WTC11 (cell line): ENCODE data around the gene ANAPC7. TPM values are rescaled to one million over a fixed set of nuclear protein-coding genes. Genes with fewer than 3 reads are reported as not detected.
A peak's percentile ranks its signal among the peaks of the same experiment; 100 is the strongest.

Source experiments
- EMX1 ChIP-seq: fragments of 250-450 bp; sonication (Bioruptor Pico); IDR thresholded peaks from 2 replicates; pipeline ENCODE4 v1.8.0; 2021; ENCODE audit warnings: mild to moderate bottlenecking
- ESRRA ChIP-seq: sonication (generic); formaldehyde crosslinking; IDR thresholded peaks from 2 replicates; pipeline ENCODE4 v1.8.1; 2022; ENCODE audit warnings: mild to moderate bottlenecking, missing genetic modification reagents, borderline replicate concordance
- FOXJ3 ChIP-seq: sonication (generic); formaldehyde crosslinking; IDR thresholded peaks from 2 replicates; pipeline ENCODE4 v1.9.0; 2021; ENCODE audit warnings: missing genetic modification reagents, mild to moderate bottlenecking, borderline replicate concordance
- FOXP1 ChIP-seq: sonication (generic); formaldehyde crosslinking; IDR thresholded peaks from 2 replicates; pipeline ENCODE4 v1.8.0; 2022; ENCODE audit warnings: missing genetic modification reagents, mild to moderate bottlenecking, moderate library complexity, borderline replicate concordance
- GRHL2 ChIP-seq: fragments of 250-450 bp; sonication (Bioruptor Pico); IDR thresholded peaks from 2 replicates; pipeline ENCODE4 v1.8.0; 2022; ENCODE audit warnings: mild to moderate bottlenecking, moderate library complexity; ENCODE audit not compliant: insufficient replicate concordance, severe bottlenecking
- HMGA2 ChIP-seq: fragments of 250-450 bp; sonication (Bioruptor Pico); IDR thresholded peaks from 2 replicates; pipeline ENCODE4 v1.4.0; 2021; ENCODE audit warnings: mild to moderate bottlenecking, moderate library complexity
- JUN ChIP-seq: sonication (generic); formaldehyde crosslinking; IDR thresholded peaks from 2 replicates; pipeline ENCODE4 v1.8.0; 2023; ENCODE audit warnings: mild to moderate bottlenecking, missing genetic modification reagents
- MXD4 ChIP-seq: fragments of 250-450 bp; sonication (Bioruptor Pico); IDR thresholded peaks from 2 replicates; pipeline ENCODE4 v1.8.0; 2021; ENCODE audit warnings: mild to moderate bottlenecking, moderate library complexity, borderline replicate concordance
- MYBL2 ChIP-seq: sonication (generic); formaldehyde crosslinking; IDR thresholded peaks from 2 replicates; pipeline ENCODE4 v1.8.1; 2023; ENCODE audit warnings: mild to moderate bottlenecking, moderate library complexity, missing genetic modification reagents
- NFE2L1 ChIP-seq: sonication (generic); formaldehyde crosslinking; IDR thresholded peaks from 2 replicates; pipeline ENCODE4 v1.8.1; 2023; ENCODE audit warnings: missing genetic modification reagents
- SOX15 ChIP-seq: fragments of 250-450 bp; sonication (Bioruptor Pico); IDR thresholded peaks from 2 replicates; pipeline ENCODE4 v1.9.0; 2021; ENCODE audit warnings: mild to moderate bottlenecking
- SP1 ChIP-seq: sonication (generic); formaldehyde crosslinking; conservative IDR thresholded peaks from 2 replicates; pipeline ENCODE4 v1.8.1; 2022; ENCODE audit warnings: missing genetic modification reagents
- TCF7 ChIP-seq: sonication (generic); formaldehyde crosslinking; IDR thresholded peaks from 2 replicates; pipeline ENCODE4 v1.8.0; 2022; ENCODE audit warnings: mild to moderate bottlenecking, low read depth, missing genetic modification reagents, moderate library complexity
- ZBTB21 ChIP-seq: sonication (generic); formaldehyde crosslinking; IDR thresholded peaks from 2 replicates; pipeline ENCODE4 v1.8.1; 2023; ENCODE audit warnings: mild to moderate bottlenecking, missing genetic modification reagents, borderline replicate concordance
- ZNF138 ChIP-seq: sonication (generic); formaldehyde crosslinking; conservative IDR thresholded peaks from 2 replicates; pipeline ENCODE4 v1.8.1; 2022; ENCODE audit warnings: mild to moderate bottlenecking, moderate library complexity, missing genetic modification reagents
- ZNF317 ChIP-seq: sonication (generic); formaldehyde crosslinking; IDR thresholded peaks from 2 replicates; pipeline ENCODE4 v1.8.1; 2023; ENCODE audit warnings: low read depth, mild to moderate bottlenecking, moderate library complexity, missing genetic modification reagents, borderline replicate concordance
- ZNF423 ChIP-seq: fragments of 250-450 bp; sonication (Bioruptor Pico); IDR thresholded peaks from 2 replicates; pipeline ENCODE4 v2.1.2; 2022; ENCODE audit warnings: mild to moderate bottlenecking, moderate library complexity
- total RNA-seq: library from RNA; stranded (reverse); gene quantifications from 3 replicates; pipeline ENCODE4 v1.2.3, GENCODE V29; 2021
- TF ChIP-seq, protein P1 (sequence below): fragments of 250-450 bp; sonication (Bioruptor Pico); conservative IDR thresholded peaks from 2 replicates; pipeline ENCODE4 v1.9.0; 2021; ENCODE audit warnings: mild to moderate bottlenecking
- TF ChIP-seq, protein P2 (sequence below): sonication (generic); formaldehyde crosslinking; IDR thresholded peaks from 2 replicates; pipeline ENCODE4 v1.8.0; 2022; ENCODE audit warnings: mild to moderate bottlenecking, missing genetic modification reagents
- TF ChIP-seq, protein P3 (sequence below): sonication (generic); formaldehyde crosslinking; IDR thresholded peaks from 2 replicates; pipeline ENCODE4 v1.8.1; 2023; ENCODE audit warnings: mild to moderate bottlenecking, missing genetic modification reagents
- TF ChIP-seq, protein P4 (sequence below): sonication (generic); formaldehyde crosslinking; IDR thresholded peaks from 2 replicates; pipeline ENCODE4 v1.8.1; 2022; ENCODE audit warnings: low read depth, mild to moderate bottlenecking, moderate library complexity, missing genetic modification reagents, borderline replicate concordance
- TF ChIP-seq, protein P5 (sequence below): sonication (generic); formaldehyde crosslinking; IDR thresholded peaks from 2 replicates; pipeline ENCODE4 v1.8.1; 2022; ENCODE audit warnings: mild to moderate bottlenecking, missing genetic modification reagents, moderate library complexity, borderline replicate concordance
- TF ChIP-seq, protein P6 (sequence below): fragments of 200-600 bp; IDR thresholded peaks from 2 replicates; pipeline ENCODE4 v1.8.0; 2022; ENCODE audit warnings: antibody characterized with exemption
- TF ChIP-seq, protein P7 (sequence below): sonication (generic); formaldehyde crosslinking; IDR thresholded peaks from 2 replicates; pipeline ENCODE4 v1.8.0; 2023; ENCODE audit warnings: mild to moderate bottlenecking, missing genetic modification reagents

ANAPC7 gene
- total RNA-seq, 1 experiment from 2014 or later, result 93.4 TPM

DNA sequence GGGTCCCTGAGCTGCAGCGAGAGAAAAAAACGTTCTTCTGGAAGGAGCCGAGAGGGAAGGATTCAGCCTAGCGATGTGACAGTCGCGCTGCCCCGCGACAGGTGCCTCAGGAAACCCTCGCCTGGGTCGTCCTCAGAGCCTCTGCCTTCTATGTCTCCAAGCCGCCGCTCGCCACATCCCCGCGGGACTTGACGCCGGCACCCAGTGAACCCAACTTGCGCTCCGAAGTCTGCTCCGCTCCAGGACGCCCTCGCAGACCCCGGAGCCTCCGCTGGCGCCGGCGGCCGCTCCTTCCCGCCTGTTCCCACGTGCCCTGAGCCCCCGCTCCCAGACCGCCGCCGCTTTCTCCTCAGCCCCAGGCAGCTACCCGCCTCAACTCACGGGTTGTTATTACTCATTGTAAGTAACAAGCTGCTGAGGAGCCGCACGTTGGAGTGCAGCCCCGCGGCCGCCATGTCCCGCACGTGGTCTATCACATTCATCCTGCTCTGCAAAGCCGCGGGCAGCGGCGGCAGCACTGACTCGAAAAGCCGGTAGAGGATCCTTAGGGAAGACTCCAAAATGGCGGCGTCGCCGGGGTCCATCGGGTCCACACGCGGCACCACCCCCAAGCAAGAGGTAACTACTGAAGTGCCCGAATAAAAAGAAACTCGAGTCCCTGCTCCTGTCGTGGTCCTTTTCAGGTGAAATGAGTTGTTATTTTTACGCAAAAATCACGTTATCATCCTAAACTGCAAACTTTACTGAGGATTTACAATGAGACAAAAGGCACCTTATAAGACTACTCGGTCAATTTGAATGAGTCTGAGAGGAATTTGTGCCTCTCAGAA lies at the start of gene ANAPC7 (continued):
- TF ChIP-seq, protein P1, sequence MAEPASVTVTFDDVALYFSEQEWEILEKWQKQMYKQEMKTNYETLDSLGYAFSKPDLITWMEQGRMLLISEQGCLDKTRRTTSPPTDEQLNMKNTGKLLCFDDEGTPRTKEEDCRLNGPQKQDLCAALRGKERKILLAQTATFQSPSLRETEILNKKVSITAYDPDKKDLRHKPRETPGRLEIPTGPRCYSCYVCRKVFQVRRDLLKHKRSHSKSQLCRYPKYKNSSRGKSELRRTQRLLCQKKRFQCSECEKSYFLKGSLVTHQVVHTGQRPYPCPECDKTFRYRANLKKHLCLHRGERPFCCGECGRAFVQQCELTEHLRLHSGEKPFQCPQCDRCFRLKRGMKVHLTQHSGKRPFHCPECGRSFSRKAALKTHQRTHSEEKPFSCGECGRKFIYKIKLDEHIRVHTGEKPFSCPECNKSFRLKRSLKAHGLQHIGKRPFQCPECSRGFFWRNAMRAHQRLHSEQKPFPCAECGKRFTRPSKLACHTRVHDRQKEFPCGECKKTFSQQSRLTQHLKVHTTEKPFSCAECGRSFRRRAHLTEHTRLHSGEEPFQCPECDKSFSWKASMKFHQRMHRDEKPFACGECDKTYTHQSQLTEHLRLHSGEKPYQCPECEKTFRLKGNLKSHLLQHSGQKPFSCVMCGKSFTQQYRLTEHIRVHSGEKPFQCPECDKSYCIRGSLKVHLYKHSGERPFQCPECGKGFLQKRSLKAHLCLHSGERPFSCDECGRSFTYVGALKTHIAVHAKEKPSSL (CRISPR knock-in tag), result no peak
- TF ChIP-seq ZNF138 (CRISPR knock-in tag) (no peak), ESRRA (CRISPR knock-in tag) (0 out of 2 replicates have a peak, but pooled peaks have one; percentile 17), SP1 (no peak), FOXJ3 (CRISPR knock-in tag) (no peak), NFE2L1 (0 out of 2 replicates have a peak, but pooled peaks have one; percentile 76), SOX15 (CRISPR knock-in tag) (no peak), MYBL2 (CRISPR knock-in tag) (no peak; the same call in 1 of the 2 replicates), TCF7 (CRISPR knock-in tag) (no peak), HMGA2 (CRISPR knock-in tag) (no peak), GRHL2 (CRISPR knock-in tag) (no peak), ZNF423 (CRISPR knock-in tag) (no peak), EMX1 (CRISPR knock-in tag) (no peak), JUN (CRISPR knock-in tag) (peak; percentile 72; the same call in 1 of the 2 replicates), FOXP1 (CRISPR knock-in tag) (peak; percentile 87), ZBTB21 (CRISPR knock-in tag) (no peak), ZNF317 (CRISPR knock-in tag) (no peak), MXD4 (CRISPR knock-in tag) (no peak)
- TF ChIP-seq, protein P2, sequence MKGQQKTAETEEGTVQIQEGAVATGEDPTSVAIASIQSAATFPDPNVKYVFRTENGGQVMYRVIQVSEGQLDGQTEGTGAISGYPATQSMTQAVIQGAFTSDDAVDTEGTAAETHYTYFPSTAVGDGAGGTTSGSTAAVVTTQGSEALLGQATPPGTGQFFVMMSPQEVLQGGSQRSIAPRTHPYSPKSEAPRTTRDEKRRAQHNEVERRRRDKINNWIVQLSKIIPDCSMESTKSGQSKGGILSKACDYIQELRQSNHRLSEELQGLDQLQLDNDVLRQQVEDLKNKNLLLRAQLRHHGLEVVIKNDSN (CRISPR knock-in tag), result peak; percentile 75; the same call in 1 of the 2 replicates
- TF ChIP-seq, protein P3, sequence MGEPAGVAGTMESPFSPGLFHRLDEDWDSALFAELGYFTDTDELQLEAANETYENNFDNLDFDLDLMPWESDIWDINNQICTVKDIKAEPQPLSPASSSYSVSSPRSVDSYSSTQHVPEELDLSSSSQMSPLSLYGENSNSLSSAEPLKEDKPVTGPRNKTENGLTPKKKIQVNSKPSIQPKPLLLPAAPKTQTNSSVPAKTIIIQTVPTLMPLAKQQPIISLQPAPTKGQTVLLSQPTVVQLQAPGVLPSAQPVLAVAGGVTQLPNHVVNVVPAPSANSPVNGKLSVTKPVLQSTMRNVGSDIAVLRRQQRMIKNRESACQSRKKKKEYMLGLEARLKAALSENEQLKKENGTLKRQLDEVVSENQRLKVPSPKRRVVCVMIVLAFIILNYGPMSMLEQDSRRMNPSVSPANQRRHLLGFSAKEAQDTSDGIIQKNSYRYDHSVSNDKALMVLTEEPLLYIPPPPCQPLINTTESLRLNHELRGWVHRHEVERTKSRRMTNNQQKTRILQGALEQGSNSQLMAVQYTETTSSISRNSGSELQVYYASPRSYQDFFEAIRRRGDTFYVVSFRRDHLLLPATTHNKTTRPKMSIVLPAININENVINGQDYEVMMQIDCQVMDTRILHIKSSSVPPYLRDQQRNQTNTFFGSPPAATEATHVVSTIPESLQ (CRISPR knock-in tag), result no peak
- TF ChIP-seq, protein P4, sequence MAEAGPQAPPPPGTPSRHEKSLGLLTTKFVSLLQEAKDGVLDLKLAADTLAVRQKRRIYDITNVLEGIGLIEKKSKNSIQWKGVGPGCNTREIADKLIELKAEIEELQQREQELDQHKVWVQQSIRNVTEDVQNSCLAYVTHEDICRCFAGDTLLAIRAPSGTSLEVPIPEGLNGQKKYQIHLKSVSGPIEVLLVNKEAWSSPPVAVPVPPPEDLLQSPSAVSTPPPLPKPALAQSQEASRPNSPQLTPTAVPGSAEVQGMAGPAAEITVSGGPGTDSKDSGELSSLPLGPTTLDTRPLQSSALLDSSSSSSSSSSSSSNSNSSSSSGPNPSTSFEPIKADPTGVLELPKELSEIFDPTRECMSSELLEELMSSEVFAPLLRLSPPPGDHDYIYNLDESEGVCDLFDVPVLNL (CRISPR knock-in tag), result no peak
- TF ChIP-seq, protein P5, sequence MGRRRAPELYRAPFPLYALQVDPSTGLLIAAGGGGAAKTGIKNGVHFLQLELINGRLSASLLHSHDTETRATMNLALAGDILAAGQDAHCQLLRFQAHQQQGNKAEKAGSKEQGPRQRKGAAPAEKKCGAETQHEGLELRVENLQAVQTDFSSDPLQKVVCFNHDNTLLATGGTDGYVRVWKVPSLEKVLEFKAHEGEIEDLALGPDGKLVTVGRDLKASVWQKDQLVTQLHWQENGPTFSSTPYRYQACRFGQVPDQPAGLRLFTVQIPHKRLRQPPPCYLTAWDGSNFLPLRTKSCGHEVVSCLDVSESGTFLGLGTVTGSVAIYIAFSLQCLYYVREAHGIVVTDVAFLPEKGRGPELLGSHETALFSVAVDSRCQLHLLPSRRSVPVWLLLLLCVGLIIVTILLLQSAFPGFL (CRISPR knock-in tag), result 0 out of 2 replicates have a peak, but pooled peaks have one; percentile 17
- TF ChIP-seq, protein P6, sequence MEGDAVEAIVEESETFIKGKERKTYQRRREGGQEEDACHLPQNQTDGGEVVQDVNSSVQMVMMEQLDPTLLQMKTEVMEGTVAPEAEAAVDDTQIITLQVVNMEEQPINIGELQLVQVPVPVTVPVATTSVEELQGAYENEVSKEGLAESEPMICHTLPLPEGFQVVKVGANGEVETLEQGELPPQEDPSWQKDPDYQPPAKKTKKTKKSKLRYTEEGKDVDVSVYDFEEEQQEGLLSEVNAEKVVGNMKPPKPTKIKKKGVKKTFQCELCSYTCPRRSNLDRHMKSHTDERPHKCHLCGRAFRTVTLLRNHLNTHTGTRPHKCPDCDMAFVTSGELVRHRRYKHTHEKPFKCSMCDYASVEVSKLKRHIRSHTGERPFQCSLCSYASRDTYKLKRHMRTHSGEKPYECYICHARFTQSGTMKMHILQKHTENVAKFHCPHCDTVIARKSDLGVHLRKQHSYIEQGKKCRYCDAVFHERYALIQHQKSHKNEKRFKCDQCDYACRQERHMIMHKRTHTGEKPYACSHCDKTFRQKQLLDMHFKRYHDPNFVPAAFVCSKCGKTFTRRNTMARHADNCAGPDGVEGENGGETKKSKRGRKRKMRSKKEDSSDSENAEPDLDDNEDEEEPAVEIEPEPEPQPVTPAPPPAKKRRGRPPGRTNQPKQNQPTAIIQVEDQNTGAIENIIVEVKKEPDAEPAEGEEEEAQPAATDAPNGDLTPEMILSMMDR, result no peak
- TF ChIP-seq, protein P7, sequence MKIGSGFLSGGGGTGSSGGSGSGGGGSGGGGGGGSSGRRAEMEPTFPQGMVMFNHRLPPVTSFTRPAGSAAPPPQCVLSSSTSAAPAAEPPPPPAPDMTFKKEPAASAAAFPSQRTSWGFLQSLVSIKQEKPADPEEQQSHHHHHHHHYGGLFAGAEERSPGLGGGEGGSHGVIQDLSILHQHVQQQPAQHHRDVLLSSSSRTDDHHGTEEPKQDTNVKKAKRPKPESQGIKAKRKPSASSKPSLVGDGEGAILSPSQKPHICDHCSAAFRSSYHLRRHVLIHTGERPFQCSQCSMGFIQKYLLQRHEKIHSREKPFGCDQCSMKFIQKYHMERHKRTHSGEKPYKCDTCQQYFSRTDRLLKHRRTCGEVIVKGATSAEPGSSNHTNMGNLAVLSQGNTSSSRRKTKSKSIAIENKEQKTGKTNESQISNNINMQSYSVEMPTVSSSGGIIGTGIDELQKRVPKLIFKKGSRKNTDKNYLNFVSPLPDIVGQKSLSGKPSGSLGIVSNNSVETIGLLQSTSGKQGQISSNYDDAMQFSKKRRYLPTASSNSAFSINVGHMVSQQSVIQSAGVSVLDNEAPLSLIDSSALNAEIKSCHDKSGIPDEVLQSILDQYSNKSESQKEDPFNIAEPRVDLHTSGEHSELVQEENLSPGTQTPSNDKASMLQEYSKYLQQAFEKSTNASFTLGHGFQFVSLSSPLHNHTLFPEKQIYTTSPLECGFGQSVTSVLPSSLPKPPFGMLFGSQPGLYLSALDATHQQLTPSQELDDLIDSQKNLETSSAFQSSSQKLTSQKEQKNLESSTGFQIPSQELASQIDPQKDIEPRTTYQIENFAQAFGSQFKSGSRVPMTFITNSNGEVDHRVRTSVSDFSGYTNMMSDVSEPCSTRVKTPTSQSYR (CRISPR knock-in tag), result no peak
